Spleen (tissue), 11 donors: Measurements from ENCODE around the gene CDH19. TPM values are rescaled to one million over a fixed set of nuclear protein-coding genes. Genes with fewer than 3 reads are reported as not detected.

Source experiments
- DNase-seq: peaks from one replicate; pipeline ENCODE4 v3.0.0-alpha.2; 2020
- H3K27ac ChIP-seq, 8 donors: fragments of 200-600 bp; sonication (generic) in 7 of 8; 1 replicate in 4 of 8; 2 replicates in 4 of 8; pipeline versions ENCODE4 v1.5.0 to v1.8.0; 2016 to 2021; ENCODE audit warnings: inconsistent platforms in 4 of 8, mild to moderate bottlenecking in 4 of 8, moderate library complexity in 1 of 8
- H3K27me3 ChIP-seq, 7 donors: fragments of 200-600 bp; sonication (generic) in 6 of 7; replicated peaks in 1 of 7; 1 replicate in 4 of 7; 2 replicates in 3 of 7; pipeline versions ENCODE4 v1.5.0 to v1.8.0; 2016 to 2021; ENCODE audit warnings: inconsistent platforms in 3 of 7, mild to moderate bottlenecking in 1 of 7
- H3K36me3 ChIP-seq, 6 donors: fragments of 200-600 bp; sonication (generic) in 5 of 6; 1 replicate in 4 of 6; 2 replicates in 2 of 6; pipeline versions ENCODE4 v1.5.0 to v1.8.0; 2016 to 2021; ENCODE audit warnings: inconsistent platforms in 2 of 6
- H3K4me1 ChIP-seq, 6 donors: fragments of 200-600 bp; sonication (generic) in 5 of 6; 1 replicate in 3 of 6; 2 replicates in 3 of 6; pipeline versions ENCODE4 v1.5.0 to v1.8.0; 2016 to 2021; ENCODE audit warnings: inconsistent platforms in 3 of 6
- H3K4me3 ChIP-seq, 8 donors: fragments of 200-600 bp; sonication (generic) in 7 of 8; 1 replicate in 4 of 8; 2 replicates in 4 of 8; pipeline versions ENCODE4 v1.5.0 to v1.8.0; 2016 to 2021; ENCODE audit warnings: inconsistent platforms in 4 of 8, mild to moderate bottlenecking in 4 of 8, moderate library complexity in 2 of 8
- H3K9me3 ChIP-seq, 8 donors: fragments of 200-600 bp; sonication (generic) in 7 of 8; 1 replicate in 4 of 8; 2 replicates in 4 of 8; pipeline versions ENCODE4 v1.5.0 to v1.8.0; 2016 to 2021; ENCODE audit warnings: inconsistent platforms in 4 of 8
- POLR2A ChIP-seq, 3 donors: fragments of 450-650 bp; IDR thresholded peaks; one replicate each; pipeline ENCODE4 v1.5.1; 2017; ENCODE audit warnings: antibody characterized with exemption in 3 of 3, mild to moderate bottlenecking in 1 of 3
- POLR2AphosphoS5 ChIP-seq, 3 donors: sonication (generic); formaldehyde crosslinking; IDR thresholded peaks; one replicate each; pipeline ENCODE4 v1.5.1; 2017; ENCODE audit warnings: antibody characterized with exemption in 3 of 3
- WGBS, 5 donors: extraction: QIAGEN DNeasy Blood & Tissue Kit in 3 of 5; methylation state at CpG; one replicate each; pipeline versions ENCODE4 v1.1.5 to v1.1.7; 2013 to 2018; 5-methylcytosine and 5-hydroxymethylcytosine counted together
- intact Hi-C: fragments of 100-400 bp; cut with DNase I; formaldehyde crosslinking; loops from one replicate; pipeline ENCODE4 v1.15.0; 2023; ENCODE audit warnings: low total_unique reads
- polyA plus RNA-seq, 3 donors: library from polyadenylated mRNA; stranded (reverse); fragments of 200-250 nt; gene quantifications; one replicate each; pipeline ENCODE4 v1.2.1, GENCODE V29; 2013
- total RNA-seq, 7 donors: library from RNA; depleted of rRNA in 3 of 7; stranded (reverse); fragments of >200 nt in 3 of 7; fragmentation: NEBNext Ultra II Directional in 4 of 7; extraction: Animal tissue kit (Norgen Biotek cat#: 25700) in 4 of 7; gene quantifications; one replicate each; pipeline versions ENCODE4 v1.1.0 to v1.2.1, GENCODE V29; 2016 to 2021
- TF ChIP-seq, protein P1 (sequence below), 11 experiments: fragments of 200-600 bp in 7 of 11; fragments of 450-650 bp in 4 of 11; sonication (generic) in 4 of 11; IDR thresholded peaks in 8 of 11; conservative IDR thresholded peaks in 3 of 11; 1 replicate in 7 of 11; 2 replicates in 4 of 11; pipeline versions ENCODE4 v1.4.0 to v1.8.0; 2016 to 2021; ENCODE audit warnings: antibody characterized with exemption in 11 of 11, inconsistent platforms in 4 of 11, mild to moderate bottlenecking in 1 of 11
- donor health status: healthy with polysubstance abuse.
- donor health status: DM: no; HTN: no; CAD: no; lungs with moderate emphysema.
- donor health status: DM: no; HTN: no; CAD: no.
- donor health status: Bipolar disorder and iron deficiency.
- donor health status: healthy.
- donor health status: DM: no; HTN: no; CAD: no.
- donor health status: DM: yes; HTN: yes; CAD: no.

CDH19 gene
- total and polyA plus RNA-seq, 10 donors = 0.47 to 6.4 (median 2.4) TPM

DNA sequence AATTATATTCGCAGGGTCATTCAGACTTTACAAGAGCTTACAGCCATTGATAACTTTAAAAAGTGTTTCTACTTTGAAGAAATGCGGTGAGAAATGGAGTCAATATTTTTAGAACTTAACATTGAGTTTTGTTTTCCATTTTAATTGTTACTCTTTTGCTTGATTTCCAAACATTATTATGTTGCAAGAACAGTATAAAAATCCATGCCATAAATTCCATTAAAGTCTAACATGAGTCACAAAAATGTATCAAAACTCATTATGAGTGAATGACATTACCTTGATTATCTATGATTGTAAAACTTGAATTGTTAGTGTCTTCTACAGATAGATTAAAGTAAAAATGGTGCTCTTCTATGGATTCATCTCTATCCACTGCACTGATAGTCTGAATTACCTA, 92.6 kb downstream of the CDH19 start:
- no peak overlapping the region for H3K27ac ChIP-seq
- H3K36me3 ChIP-seq = no peaks in the 10 kb centered on the region
- WGBS, 5 donors = 48 to 97% (median 67%) methylated on average over 2 of the region's 2 CpGs
- H3K27me3 ChIP-seq = no peaks in the 10 kb centered on the region
- H3K4me1 ChIP-seq = no peaks in the 10 kb centered on the region
- DNase-seq = no peak
- no peak for TF ChIP-seq POLR2A (IDR thresholded peaks at IDR 0.05)
- no peak for TF ChIP-seq POLR2AphosphoS5 (IDR thresholded peaks at IDR 0.05)
- TF ChIP-seq, protein P1, sequence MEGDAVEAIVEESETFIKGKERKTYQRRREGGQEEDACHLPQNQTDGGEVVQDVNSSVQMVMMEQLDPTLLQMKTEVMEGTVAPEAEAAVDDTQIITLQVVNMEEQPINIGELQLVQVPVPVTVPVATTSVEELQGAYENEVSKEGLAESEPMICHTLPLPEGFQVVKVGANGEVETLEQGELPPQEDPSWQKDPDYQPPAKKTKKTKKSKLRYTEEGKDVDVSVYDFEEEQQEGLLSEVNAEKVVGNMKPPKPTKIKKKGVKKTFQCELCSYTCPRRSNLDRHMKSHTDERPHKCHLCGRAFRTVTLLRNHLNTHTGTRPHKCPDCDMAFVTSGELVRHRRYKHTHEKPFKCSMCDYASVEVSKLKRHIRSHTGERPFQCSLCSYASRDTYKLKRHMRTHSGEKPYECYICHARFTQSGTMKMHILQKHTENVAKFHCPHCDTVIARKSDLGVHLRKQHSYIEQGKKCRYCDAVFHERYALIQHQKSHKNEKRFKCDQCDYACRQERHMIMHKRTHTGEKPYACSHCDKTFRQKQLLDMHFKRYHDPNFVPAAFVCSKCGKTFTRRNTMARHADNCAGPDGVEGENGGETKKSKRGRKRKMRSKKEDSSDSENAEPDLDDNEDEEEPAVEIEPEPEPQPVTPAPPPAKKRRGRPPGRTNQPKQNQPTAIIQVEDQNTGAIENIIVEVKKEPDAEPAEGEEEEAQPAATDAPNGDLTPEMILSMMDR (IDR thresholded peaks at IDR 0.05 in 8 of 11, conservative IDR thresholded peaks at IDR 0.05 in 3 of 11) = no peak
- no peaks in the 10 kb centered on the region for H3K9me3 ChIP-seq
- intact Hi-C loops = no loop called here
- no peak overlapping the region for H3K4me3 ChIP-seq

DNA sequence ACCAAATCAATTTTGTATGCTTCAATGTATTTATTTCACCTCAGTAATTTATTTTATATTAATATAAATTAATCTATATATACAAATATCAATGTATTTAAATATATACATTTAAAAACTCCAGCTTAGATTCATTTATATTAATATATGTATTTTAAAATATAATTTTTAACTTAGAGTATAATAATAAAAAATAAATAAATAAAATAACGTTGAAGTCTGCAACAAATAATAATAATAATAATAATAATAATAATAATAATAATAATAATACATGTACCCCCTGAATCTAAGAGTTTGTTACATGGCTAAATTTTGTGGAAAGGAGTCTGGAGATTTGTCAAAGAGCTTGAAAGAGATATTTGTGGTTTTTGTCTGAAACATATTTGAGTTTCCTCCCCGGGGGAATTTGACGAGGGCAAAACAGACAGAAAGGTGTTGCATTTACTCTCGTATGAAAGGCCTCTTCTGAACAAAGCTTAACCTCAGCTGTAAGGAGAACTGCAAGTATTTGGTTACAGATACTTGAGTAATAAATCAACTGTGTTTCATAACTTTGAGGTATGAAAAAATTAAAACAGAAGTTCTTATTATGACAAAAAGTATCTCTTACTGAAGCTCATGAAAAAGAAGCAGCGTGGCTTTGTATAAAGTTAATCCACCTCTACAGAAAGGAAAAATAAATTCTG, 93.4 kb downstream of the CDH19 start:
- H3K27me3 ChIP-seq = no peaks in the 10 kb centered on the region
- H3K4me1 ChIP-seq = no peaks in the 10 kb centered on the region
- H3K36me3 ChIP-seq = no peaks in the 10 kb centered on the region
- no peak overlapping the region for H3K27ac ChIP-seq
- no peaks in the 10 kb centered on the region for H3K9me3 ChIP-seq
- WGBS, 5 donors = 47 to 59% (median 51%) methylated on average over 5 of the region's 5 CpGs
- TF ChIP-seq, protein P1 (IDR thresholded peaks at IDR 0.05 in 8 of 11, conservative IDR thresholded peaks at IDR 0.05 in 3 of 11) = no peak
- TF ChIP-seq POLR2A (IDR thresholded peaks at IDR 0.05) (no peak), POLR2AphosphoS5 (IDR thresholded peaks at IDR 0.05) (no peak)
- H3K4me3 ChIP-seq = no peak overlapping the region
- no peak for DNase-seq
- intact Hi-C loops = no loop called here

- H3K27ac ChIP-seq = no peak overlapping the region
- DNase-seq = no peak
- H3K27me3 ChIP-seq = no peaks in the 10 kb centered on the region
- H3K9me3 ChIP-seq = no peaks in the 10 kb centered on the region
- TF ChIP-seq, protein P1 (IDR thresholded peaks at IDR 0.05 in 8 of 11, conservative IDR thresholded peaks at IDR 0.05 in 3 of 11) = no peak
- TF ChIP-seq POLR2A (IDR thresholded peaks at IDR 0.05) (no peak), POLR2AphosphoS5 (IDR thresholded peaks at IDR 0.05) (no peak)
- H3K4me3 ChIP-seq = no peak overlapping the region
- H3K4me1 ChIP-seq = no peaks in the 10 kb centered on the region
- intact Hi-C loops = no loop called here
- WGBS, 5 donors = 91 to 95% (median 93%) methylated on average over 3 of the region's 3 CpGs
- no peaks in the 10 kb centered on the region for H3K36me3 ChIP-seq
Observed at GRCh38 chr18:66508937-66509336, 95.0 kb downstream of the CDH19 start.

DNA sequence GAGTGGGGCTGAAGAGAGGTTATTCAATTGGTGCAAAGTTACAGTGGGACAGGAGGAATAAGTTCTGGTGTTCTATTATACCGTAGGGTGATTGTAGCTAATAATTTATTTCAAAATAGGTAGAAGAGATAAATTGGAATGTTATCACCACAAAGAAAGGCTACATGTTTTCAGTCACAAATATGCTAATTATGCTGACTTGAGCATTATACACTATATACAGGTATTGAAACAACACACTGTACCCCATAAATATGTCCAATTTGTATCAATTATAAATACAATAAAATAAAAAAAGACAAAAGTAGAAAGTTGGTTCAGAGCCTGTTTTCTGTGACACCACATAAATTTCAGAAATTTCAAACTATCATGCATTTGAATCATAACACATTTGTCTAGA, 97.7 kb downstream of the CDH19 start:
- no peaks in the 10 kb centered on the region for H3K36me3 ChIP-seq
- WGBS, 5 donors = 80 to 87% (median 81%) methylated on average over 1 of the region's 1 CpG
- TF ChIP-seq, protein P1 (IDR thresholded peaks at IDR 0.05 in 8 of 11, conservative IDR thresholded peaks at IDR 0.05 in 3 of 11) = no peak
- TF ChIP-seq POLR2AphosphoS5 (IDR thresholded peaks at IDR 0.05) = no peak
- TF ChIP-seq POLR2A (IDR thresholded peaks at IDR 0.05) = no peak
- H3K27ac ChIP-seq = no peak overlapping the region
- no peaks in the 10 kb centered on the region for H3K4me1 ChIP-seq
- no peaks in the 10 kb centered on the region for H3K9me3 ChIP-seq
- DNase-seq = no peak
- no peaks in the 10 kb centered on the region for H3K27me3 ChIP-seq
- intact Hi-C loops = no loop called here
- no peak overlapping the region for H3K4me3 ChIP-seq
